GM12878 (cell line): ENCODE measurements around the gene CDC42EP3. TPM values are rescaled to one million over a fixed set of nuclear protein-coding genes. Genes with fewer than 3 reads are reported as not detected.

Experiments used
- ATF3 ChIP-seq: IDR thresholded peaks from 2 replicates; pipeline ENCODE4 v1.6.1; 2011; ENCODE audit warnings: low read depth, mild to moderate bottlenecking, low read length, moderate library complexity, borderline replicate concordance; ENCODE audit errors: extremely low read depth
- BHLHE40 ChIP-seq, 2 experiments: fragments of 450-650 bp in 1 of 2; IDR thresholded peaks; 2 replicates each; pipeline ENCODE4 v1.6.1; 2011 to 2017; ENCODE audit warnings: low read depth in 2 of 2, borderline replicate concordance in 1 of 2, improper control_type of control experiment in 1 of 2, low read length in 1 of 2, mild to moderate bottlenecking in 1 of 2
- CEBPZ ChIP-seq: fragments of 150-350 bp; IDR thresholded peaks from 2 replicates; pipeline ENCODE4 v1.6.1; 2016; ENCODE audit warnings: low read depth, low read length
- HCFC1 ChIP-seq: fragments of 150-350 bp; IDR thresholded peaks from 2 replicates; pipeline ENCODE4 v1.6.1; 2014; ENCODE audit warnings: low read length
- KAT2A ChIP-seq: conservative IDR thresholded peaks from 2 replicates; pipeline ENCODE4 v1.6.1; 2011; ENCODE audit warnings: low read depth, low read length; ENCODE audit not compliant: control insufficient read depth
- MTA3 ChIP-seq: IDR thresholded peaks from 2 replicates; pipeline ENCODE4 v1.6.1; 2012; ENCODE audit warnings: low read length, inconsistent platforms, borderline replicate concordance
- NBN ChIP-seq: fragments of 450-650 bp; IDR thresholded peaks from 2 replicates; pipeline ENCODE4 v1.6.1; 2016
- NFYA ChIP-seq: IDR thresholded peaks from 2 replicates; pipeline ENCODE4 v1.6.1; 2011; ENCODE audit warnings: low read depth, mild to moderate bottlenecking, low read length, improper control_type of control experiment, borderline replicate concordance
- NR2C2 ChIP-seq: IDR thresholded peaks from 2 replicates; pipeline ENCODE4 v1.6.1; 2011; ENCODE audit warnings: borderline replicate concordance, low read depth; ENCODE audit not compliant: control insufficient read depth, insufficient read length
- POLR2AphosphoS2 ChIP-seq: IDR thresholded peaks from 2 replicates; pipeline ENCODE4 v1.6.1; 2011; ENCODE audit warnings: low read depth, mild to moderate bottlenecking, low read length, improper control_type of control experiment, moderate library complexity
- PRDM15 ChIP-seq: fragments of 450-650 bp; formaldehyde crosslinking; IDR thresholded peaks from 2 replicates; pipeline ENCODE4 v1.4.0; 2020; ENCODE audit warnings: mild to moderate bottlenecking, moderate library complexity
- RCOR1 ChIP-seq: conservative IDR thresholded peaks from 2 replicates; pipeline ENCODE4 v1.6.1; 2012; ENCODE audit warnings: low read depth, low read length, improper control_type of control experiment
- SIN3A ChIP-seq: IDR thresholded peaks from 2 replicates; pipeline ENCODE4 v1.6.1; 2012; ENCODE audit warnings: low read depth, low read length, improper control_type of control experiment
- SREBF2 ChIP-seq: IDR thresholded peaks from 2 replicates; pipeline ENCODE4 v1.6.1; 2012; ENCODE audit warnings: mild to moderate bottlenecking, low read length
- SUPT20H ChIP-seq: IDR thresholded peaks from 2 replicates; pipeline ENCODE4 v1.6.1; 2011; ENCODE audit warnings: low read depth, mild to moderate bottlenecking, low read length, moderate library complexity, borderline replicate concordance; ENCODE audit not compliant: control insufficient read depth
- TARDBP ChIP-seq: IDR thresholded peaks from 2 replicates; pipeline ENCODE4 v1.6.1; 2016; ENCODE audit warnings: borderline replicate concordance
- ZNF687 ChIP-seq: fragments of 450-650 bp; IDR thresholded peaks from 2 replicates; pipeline ENCODE4 v1.6.1; 2017; ENCODE audit warnings: mild to moderate bottlenecking, moderate library complexity
- ZZZ3 ChIP-seq: IDR thresholded peaks from 2 replicates; pipeline ENCODE4 v1.6.1; 2011; ENCODE audit warnings: low read depth; ENCODE audit not compliant: control insufficient read depth, insufficient read length
- polyA plus RNA-seq, 11 experiments: library from polyadenylated mRNA; depleted of rRNA in 4 of 11; unstranded in 6 of 11; stranded (reverse) in 5 of 11; fragments of >200 nt; fragmentation: Nextera tagmentation in 4 of 11; fragmentation: Illumina TruSeq in 1 of 11; extraction: Ambion mirVana in 4 of 11; extraction: Trizol in 1 of 11; gene quantifications; 1 replicate in 1 of 11; 2 replicates in 10 of 11; pipeline versions ENCODE4 v1.2.1 to v1.2.3, GENCODE V29; 2011 to 2016; ENCODE audit warnings: inconsistent platforms in 2 of 11, missing spikeins in 2 of 11, low read depth in 1 of 11
- total RNA-seq, 4 experiments: library from RNA; depleted of rRNA in 3 of 4; stranded (reverse); fragments of >200 nt in 3 of 4; fragmentation: Illumina TruSeq in 1 of 4; extraction: Trizol in 1 of 4; gene quantifications; 2 replicates each; pipeline versions ENCODE4 v1.2.1 to v1.2.3, GENCODE V29; 2013 to 2021

Gene CDC42EP3
- total and polyA plus RNA-seq, 10 of the 15 experiments (the other 5 are each of a cell fraction or from before 2014, with no cell fraction given) = 11.8 to 86.9 (median 52.9) TPM

- no peak; the same call in 1 of the 2 replicates for TF ChIP-seq ZNF687
- no peak for TF ChIP-seq CEBPZ
- TF ChIP-seq ZZZ3 = no peak
- no peak for TF ChIP-seq HCFC1
- TF ChIP-seq SREBF2 = no peak
- TF ChIP-seq NR2C2 = no peak
- no peak for TF ChIP-seq TARDBP
- TF ChIP-seq PRDM15 = no peak
- no peak for TF ChIP-seq KAT2A
- TF ChIP-seq NBN = peak; percentile 64; the same call in 1 of the 2 replicates
- no peak for TF ChIP-seq NFYA
- TF ChIP-seq MTA3 = no peak
- TF ChIP-seq SUPT20H = no peak
- peak; percentile 52; the same call in 1 of the 2 replicates for TF ChIP-seq SIN3A
- no peak for TF ChIP-seq POLR2AphosphoS2
- no peak for TF ChIP-seq ATF3
- TF ChIP-seq BHLHE40 (IDR thresholded peaks at IDR 0.05; ENCODE audit: borderline replicate concordance in 1 of 2, low read depth in 2 of 2, low read length in 1 of 2) = peak; percentile 21 to 75; a peak in 3 of 4 replicates
- 0 out of 2 replicates have a peak, but pooled peaks have one; percentile 22 for TF ChIP-seq RCOR1
Measured at GRCh38 chr2:37672104-37672869, 845 bp upstream of the CDC42EP3 start (continued).
